ENCODE data around the gene PTGIR.

DNA sequence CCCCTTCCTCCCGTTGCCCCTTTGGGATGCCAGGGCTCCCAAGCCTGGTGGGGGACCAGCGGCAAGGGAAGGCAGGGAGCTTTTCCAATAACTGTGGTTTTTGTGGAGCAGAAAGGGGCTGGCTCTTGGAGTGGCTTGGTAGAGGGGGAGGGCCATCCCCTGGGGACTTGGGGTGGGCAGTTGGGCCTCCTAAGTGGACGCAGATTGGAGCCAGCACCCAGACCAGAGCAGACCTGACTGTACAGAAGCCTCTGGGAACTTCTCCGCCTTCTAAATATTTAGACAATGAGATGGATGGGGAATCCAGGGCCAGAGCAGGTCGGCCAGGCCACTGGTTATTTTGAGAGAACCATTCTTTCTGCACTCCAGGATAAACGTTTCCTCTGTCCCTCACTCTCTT, 4.2 kb downstream of the PTGIR start:
- no peak for TF ChIP-seq CEBPB (IDR thresholded peaks at IDR 0.05; ENCODE audit: borderline replicate concordance in 1 of 2, low read depth in 2 of 2, low read length in 2 of 2)
- no peak for TF ChIP-seq JUND (IDR thresholded peaks at IDR 0.05; ENCODE audit: low read depth, low read length)
- TF ChIP-seq, protein P1, sequence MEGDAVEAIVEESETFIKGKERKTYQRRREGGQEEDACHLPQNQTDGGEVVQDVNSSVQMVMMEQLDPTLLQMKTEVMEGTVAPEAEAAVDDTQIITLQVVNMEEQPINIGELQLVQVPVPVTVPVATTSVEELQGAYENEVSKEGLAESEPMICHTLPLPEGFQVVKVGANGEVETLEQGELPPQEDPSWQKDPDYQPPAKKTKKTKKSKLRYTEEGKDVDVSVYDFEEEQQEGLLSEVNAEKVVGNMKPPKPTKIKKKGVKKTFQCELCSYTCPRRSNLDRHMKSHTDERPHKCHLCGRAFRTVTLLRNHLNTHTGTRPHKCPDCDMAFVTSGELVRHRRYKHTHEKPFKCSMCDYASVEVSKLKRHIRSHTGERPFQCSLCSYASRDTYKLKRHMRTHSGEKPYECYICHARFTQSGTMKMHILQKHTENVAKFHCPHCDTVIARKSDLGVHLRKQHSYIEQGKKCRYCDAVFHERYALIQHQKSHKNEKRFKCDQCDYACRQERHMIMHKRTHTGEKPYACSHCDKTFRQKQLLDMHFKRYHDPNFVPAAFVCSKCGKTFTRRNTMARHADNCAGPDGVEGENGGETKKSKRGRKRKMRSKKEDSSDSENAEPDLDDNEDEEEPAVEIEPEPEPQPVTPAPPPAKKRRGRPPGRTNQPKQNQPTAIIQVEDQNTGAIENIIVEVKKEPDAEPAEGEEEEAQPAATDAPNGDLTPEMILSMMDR (IDR thresholded peaks at IDR 0.05 in 2 of 3, conservative IDR thresholded peaks at IDR 0.05 in 1 of 3; ENCODE audit: control insufficient read depth in 2 of 3, extremely low read depth in 1 of 3, insufficient read depth in 1 of 3, low read depth in 3 of 3, low read length in 3 of 3): no peak
- TF ChIP-seq, protein P2, sequence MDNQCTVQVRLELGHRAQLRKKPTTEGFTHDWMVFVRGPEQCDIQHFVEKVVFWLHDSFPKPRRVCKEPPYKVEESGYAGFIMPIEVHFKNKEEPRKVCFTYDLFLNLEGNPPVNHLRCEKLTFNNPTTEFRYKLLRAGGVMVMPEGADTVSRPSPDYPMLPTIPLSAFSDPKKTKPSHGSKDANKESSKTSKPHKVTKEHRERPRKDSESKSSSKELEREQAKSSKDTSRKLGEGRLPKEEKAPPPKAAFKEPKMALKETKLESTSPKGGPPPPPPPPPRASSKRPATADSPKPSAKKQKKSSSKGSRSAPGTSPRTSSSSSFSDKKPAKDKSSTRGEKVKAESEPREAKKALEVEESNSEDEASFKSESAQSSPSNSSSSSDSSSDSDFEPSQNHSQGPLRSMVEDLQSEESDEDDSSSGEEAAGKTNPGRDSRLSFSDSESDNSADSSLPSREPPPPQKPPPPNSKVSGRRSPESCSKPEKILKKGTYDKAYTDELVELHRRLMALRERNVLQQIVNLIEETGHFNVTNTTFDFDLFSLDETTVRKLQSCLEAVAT (IDR thresholded peaks at IDR 0.05): no peak
- TF ChIP-seq CHD2 (IDR thresholded peaks at IDR 0.05; ENCODE audit: borderline replicate concordance, low read depth, low read length): no peak
- no peak for TF ChIP-seq MTA3 (IDR thresholded peaks at IDR 0.05; ENCODE audit: borderline replicate concordance, low read length)
- no peak for TF ChIP-seq BRCA1 (IDR thresholded peaks at IDR 0.05; ENCODE audit: low read depth, low read length)

Measured in GM12878 (cell line).